HepG2 (cell line): ENCODE measurements around the gene ZNF134. TPM values are rescaled to one million over a fixed set of nuclear protein-coding genes. Genes with fewer than 3 reads are reported as not detected.
A peak's percentile ranks its signal among the peaks of the same experiment; 100 is the strongest.

Experiments
- CCDC6 ChIP-seq: sonication (generic); formaldehyde crosslinking; IDR thresholded peaks from 2 replicates; pipeline ENCODE4 v1.8.1; 2022; ENCODE audit warnings: mild to moderate bottlenecking, missing genetic modification reagents, moderate library complexity
- GABPA ChIP-seq, 2 experiments: IDR thresholded peaks; 2 replicates each; pipeline ENCODE4 v1.6.1; 2011 to 2016; ENCODE audit warnings: low read depth in 2 of 2, low read length in 1 of 2, missing biosample characterization in 1 of 2, missing genetic modification characterization in 1 of 2
- MBNL3 ChIP-seq: fragments of 250-450 bp; sonication (Bioruptor Pico); conservative IDR thresholded peaks from 2 replicates; pipeline ENCODE4 v1.8.0; 2022; ENCODE audit warnings: mild to moderate bottlenecking, inconsistent platforms
- SAFB2 ChIP-seq: sonication (generic); formaldehyde crosslinking; IDR thresholded peaks from 2 replicates; pipeline ENCODE4 v1.5.1; 2020; ENCODE audit warnings: missing genetic modification reagents, low read depth, mild to moderate bottlenecking, borderline replicate concordance
- SUZ12 ChIP-seq: fragments of 150-350 bp; IDR thresholded peaks from 2 replicates; pipeline ENCODE4 v1.6.1; 2014; ENCODE audit warnings: low read depth, low read length
- ZNF501 ChIP-seq: sonication (generic); formaldehyde crosslinking; IDR thresholded peaks from 2 replicates; pipeline ENCODE4 v1.5.1; 2020; ENCODE audit warnings: mild to moderate bottlenecking, moderate library complexity, missing genetic modification reagents
- polyA plus RNA-seq, 8 experiments: library from polyadenylated mRNA; depleted of rRNA in 3 of 8; stranded (reverse) in 7 of 8; unstranded in 1 of 8; fragments of >200 nt; fragmentation: Illumina TruSeq in 4 of 8; extraction: Trizol in 4 of 8; gene quantifications; 2 replicates each; pipeline versions ENCODE4 v1.2.1 to v1.2.3, GENCODE V29; 2011 to 2016; ENCODE audit warnings: low read depth in 4 of 8, missing spikeins in 1 of 8, mixed read lengths in 1 of 8; ENCODE audit not compliant: insufficient read depth in 1 of 8
- total RNA-seq, 5 experiments: library from RNA; depleted of rRNA; stranded (reverse); fragments of >200 nt; fragmentation: Illumina TruSeq; extraction: Trizol; gene quantifications; 2 replicates each; pipeline ENCODE4 v1.2.3, GENCODE V29; 2016; ENCODE audit warnings: low read depth in 1 of 5
- TF ChIP-seq, protein P1 (sequence below), 2 experiments: IDR thresholded peaks; 2 replicates each; pipeline ENCODE4 v1.6.1; 2011 to 2012; ENCODE audit warnings: low read length in 2 of 2, borderline replicate concordance in 1 of 2, low read depth in 1 of 2, mild to moderate bottlenecking in 1 of 2, moderate library complexity in 1 of 2
- TF ChIP-seq, protein P2 (sequence below): IDR thresholded peaks from 2 replicates; pipeline ENCODE4 v1.6.1; 2016; ENCODE audit warnings: control low read depth
- TF ChIP-seq, protein P3 (sequence below): sonication (generic); formaldehyde crosslinking; IDR thresholded peaks from 2 replicates; pipeline ENCODE4 v1.8.1; 2023; ENCODE audit warnings: missing genetic modification reagents, mild to moderate bottlenecking, borderline replicate concordance
- TF ChIP-seq, protein P4 (sequence below): sonication (generic); formaldehyde crosslinking; conservative IDR thresholded peaks from 2 replicates; pipeline ENCODE4 v1.4.0; 2020; ENCODE audit warnings: mild to moderate bottlenecking, missing genetic modification reagents, moderate library complexity
- TF ChIP-seq, protein P5 (sequence below): sonication (generic); formaldehyde crosslinking; IDR thresholded peaks from 2 replicates; pipeline ENCODE4 v1.9.0; 2021; ENCODE audit warnings: missing genetic modification reagents, mild to moderate bottlenecking, borderline replicate concordance
- TF ChIP-seq, protein P6 (sequence below), 2 experiments: sonication (generic) in 1 of 2; formaldehyde crosslinking in 1 of 2; IDR thresholded peaks; 2 replicates each; pipeline versions ENCODE4 v1.4.0 to v1.6.1; 2018 to 2020; ENCODE audit warnings: missing genetic modification reagents in 2 of 2, borderline replicate concordance in 1 of 2, low read depth in 1 of 2, mild to moderate bottlenecking in 1 of 2, missing biosample characterization in 1 of 2
- TF ChIP-seq, protein P7 (sequence below), 2 experiments: fragments of 450-650 bp in 1 of 2; sonication (generic) in 1 of 2; formaldehyde crosslinking; IDR thresholded peaks; 2 replicates each; pipeline versions ENCODE4 v1.5.0 to v1.8.0; 2020 to 2022; ENCODE audit warnings: mild to moderate bottlenecking in 1 of 2, missing genetic modification reagents in 1 of 2

Gene ZNF134
- total and polyA plus RNA-seq, 2 of the 13 experiments (the other 11 are each of a cell fraction or from before 2014, with no cell fraction given): 6.8 to 17.1 TPM

DNA sequence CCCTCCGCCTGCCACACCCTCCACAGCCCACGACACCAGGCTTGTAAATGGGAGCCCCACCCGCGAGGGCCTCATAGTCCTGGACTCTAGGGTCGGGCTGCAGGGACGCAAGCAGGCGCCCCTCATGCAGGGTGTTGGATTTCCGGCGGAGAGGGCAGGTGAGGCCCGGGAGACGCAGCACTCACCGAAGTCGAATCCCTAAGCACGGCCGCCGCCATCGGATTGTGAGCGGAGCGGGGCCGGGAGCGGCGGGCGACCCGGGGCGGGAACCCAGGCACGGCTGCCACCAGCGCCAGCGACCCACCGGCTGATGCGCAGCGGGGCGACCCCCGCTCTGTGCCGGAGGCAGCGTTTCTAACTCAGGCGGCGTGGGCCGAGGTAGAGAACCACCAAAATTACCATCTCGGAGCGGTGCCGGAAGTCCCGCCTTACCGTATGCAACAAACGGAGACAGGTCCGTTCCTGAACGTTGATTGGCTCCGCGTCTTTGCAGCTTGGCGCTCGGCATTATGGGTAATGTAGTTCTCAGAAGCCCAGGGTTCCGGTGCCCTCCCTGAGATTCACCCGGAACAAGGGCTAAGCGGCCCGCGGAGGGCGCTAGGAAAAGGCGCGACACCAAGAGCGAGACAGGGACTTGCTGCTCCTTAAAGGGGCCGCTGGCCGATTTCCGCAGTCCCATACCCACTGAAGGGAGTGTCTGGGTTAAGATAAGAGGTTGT, 35.4 kb upstream of the ZNF134 start, which contains the start of gene ZNF416 (continued):
- TF ChIP-seq, protein P1, sequence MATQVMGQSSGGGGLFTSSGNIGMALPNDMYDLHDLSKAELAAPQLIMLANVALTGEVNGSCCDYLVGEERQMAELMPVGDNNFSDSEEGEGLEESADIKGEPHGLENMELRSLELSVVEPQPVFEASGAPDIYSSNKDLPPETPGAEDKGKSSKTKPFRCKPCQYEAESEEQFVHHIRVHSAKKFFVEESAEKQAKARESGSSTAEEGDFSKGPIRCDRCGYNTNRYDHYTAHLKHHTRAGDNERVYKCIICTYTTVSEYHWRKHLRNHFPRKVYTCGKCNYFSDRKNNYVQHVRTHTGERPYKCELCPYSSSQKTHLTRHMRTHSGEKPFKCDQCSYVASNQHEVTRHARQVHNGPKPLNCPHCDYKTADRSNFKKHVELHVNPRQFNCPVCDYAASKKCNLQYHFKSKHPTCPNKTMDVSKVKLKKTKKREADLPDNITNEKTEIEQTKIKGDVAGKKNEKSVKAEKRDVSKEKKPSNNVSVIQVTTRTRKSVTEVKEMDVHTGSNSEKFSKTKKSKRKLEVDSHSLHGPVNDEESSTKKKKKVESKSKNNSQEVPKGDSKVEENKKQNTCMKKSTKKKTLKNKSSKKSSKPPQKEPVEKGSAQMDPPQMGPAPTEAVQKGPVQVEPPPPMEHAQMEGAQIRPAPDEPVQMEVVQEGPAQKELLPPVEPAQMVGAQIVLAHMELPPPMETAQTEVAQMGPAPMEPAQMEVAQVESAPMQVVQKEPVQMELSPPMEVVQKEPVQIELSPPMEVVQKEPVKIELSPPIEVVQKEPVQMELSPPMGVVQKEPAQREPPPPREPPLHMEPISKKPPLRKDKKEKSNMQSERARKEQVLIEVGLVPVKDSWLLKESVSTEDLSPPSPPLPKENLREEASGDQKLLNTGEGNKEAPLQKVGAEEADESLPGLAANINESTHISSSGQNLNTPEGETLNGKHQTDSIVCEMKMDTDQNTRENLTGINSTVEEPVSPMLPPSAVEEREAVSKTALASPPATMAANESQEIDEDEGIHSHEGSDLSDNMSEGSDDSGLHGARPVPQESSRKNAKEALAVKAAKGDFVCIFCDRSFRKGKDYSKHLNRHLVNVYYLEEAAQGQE (IDR thresholded peaks at IDR 0.05; ENCODE audit: borderline replicate concordance in 1 of 2, low read depth in 1 of 2, low read length in 2 of 2): no peak
- no peak for TF ChIP-seq SAFB2
- TF ChIP-seq, protein P2, sequence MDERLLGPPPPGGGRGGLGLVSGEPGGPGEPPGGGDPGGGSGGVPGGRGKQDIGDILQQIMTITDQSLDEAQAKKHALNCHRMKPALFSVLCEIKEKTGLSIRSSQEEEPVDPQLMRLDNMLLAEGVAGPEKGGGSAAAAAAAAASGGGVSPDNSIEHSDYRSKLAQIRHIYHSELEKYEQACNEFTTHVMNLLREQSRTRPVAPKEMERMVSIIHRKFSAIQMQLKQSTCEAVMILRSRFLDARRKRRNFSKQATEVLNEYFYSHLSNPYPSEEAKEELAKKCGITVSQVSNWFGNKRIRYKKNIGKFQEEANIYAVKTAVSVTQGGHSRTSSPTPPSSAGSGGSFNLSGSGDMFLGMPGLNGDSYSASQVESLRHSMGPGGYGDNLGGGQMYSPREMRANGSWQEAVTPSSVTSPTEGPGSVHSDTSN (CRISPR knock-in tag): peak; percentile 65; the same call in 1 of the 2 replicates
- TF ChIP-seq MBNL3 (CRISPR knock-in tag): no peak
- TF ChIP-seq, protein P3, sequence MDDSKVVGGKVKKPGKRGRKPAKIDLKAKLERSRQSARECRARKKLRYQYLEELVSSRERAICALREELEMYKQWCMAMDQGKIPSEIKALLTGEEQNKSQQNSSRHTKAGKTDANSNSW (CRISPR knock-in tag): no peak
- TF ChIP-seq ZNF501 (CRISPR knock-in tag): peak; percentile 44; the same call in 1 of the 2 replicates
- no peak for TF ChIP-seq CCDC6
- TF ChIP-seq, protein P4, sequence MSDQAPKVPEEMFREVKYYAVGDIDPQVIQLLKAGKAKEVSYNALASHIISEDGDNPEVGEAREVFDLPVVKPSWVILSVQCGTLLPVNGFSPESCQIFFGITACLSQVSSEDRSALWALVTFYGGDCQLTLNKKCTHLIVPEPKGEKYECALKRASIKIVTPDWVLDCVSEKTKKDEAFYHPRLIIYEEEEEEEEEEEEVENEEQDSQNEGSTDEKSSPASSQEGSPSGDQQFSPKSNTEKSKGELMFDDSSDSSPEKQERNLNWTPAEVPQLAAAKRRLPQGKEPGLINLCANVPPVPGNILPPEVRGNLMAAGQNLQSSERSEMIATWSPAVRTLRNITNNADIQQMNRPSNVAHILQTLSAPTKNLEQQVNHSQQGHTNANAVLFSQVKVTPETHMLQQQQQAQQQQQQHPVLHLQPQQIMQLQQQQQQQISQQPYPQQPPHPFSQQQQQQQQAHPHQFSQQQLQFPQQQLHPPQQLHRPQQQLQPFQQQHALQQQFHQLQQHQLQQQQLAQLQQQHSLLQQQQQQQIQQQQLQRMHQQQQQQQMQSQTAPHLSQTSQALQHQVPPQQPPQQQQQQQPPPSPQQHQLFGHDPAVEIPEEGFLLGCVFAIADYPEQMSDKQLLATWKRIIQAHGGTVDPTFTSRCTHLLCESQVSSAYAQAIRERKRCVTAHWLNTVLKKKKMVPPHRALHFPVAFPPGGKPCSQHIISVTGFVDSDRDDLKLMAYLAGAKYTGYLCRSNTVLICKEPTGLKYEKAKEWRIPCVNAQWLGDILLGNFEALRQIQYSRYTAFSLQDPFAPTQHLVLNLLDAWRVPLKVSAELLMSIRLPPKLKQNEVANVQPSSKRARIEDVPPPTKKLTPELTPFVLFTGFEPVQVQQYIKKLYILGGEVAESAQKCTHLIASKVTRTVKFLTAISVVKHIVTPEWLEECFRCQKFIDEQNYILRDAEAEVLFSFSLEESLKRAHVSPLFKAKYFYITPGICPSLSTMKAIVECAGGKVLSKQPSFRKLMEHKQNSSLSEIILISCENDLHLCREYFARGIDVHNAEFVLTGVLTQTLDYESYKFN (CRISPR knock-in tag): no peak
- TF ChIP-seq, protein P5, sequence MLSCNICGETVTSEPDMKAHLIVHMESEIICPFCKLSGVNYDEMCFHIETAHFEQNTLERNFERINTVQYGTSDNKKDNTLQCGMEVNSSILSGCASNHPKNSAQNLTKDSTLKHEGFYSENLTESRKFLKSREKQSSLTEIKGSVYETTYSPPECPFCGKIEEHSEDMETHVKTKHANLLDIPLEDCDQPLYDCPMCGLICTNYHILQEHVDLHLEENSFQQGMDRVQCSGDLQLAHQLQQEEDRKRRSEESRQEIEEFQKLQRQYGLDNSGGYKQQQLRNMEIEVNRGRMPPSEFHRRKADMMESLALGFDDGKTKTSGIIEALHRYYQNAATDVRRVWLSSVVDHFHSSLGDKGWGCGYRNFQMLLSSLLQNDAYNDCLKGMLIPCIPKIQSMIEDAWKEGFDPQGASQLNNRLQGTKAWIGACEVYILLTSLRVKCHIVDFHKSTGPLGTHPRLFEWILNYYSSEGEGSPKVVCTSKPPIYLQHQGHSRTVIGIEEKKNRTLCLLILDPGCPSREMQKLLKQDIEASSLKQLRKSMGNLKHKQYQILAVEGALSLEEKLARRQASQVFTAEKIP (CRISPR knock-in tag): no peak
- TF ChIP-seq GABPA (IDR thresholded peaks at IDR 0.05; ENCODE audit: low read depth, low read length): peak; percentile 87
- peak; percentile 96 for TF ChIP-seq GABPA (CRISPR knock-in tag; IDR thresholded peaks at IDR 0.05; ENCODE audit: low read depth)
- TF ChIP-seq, protein P6, sequence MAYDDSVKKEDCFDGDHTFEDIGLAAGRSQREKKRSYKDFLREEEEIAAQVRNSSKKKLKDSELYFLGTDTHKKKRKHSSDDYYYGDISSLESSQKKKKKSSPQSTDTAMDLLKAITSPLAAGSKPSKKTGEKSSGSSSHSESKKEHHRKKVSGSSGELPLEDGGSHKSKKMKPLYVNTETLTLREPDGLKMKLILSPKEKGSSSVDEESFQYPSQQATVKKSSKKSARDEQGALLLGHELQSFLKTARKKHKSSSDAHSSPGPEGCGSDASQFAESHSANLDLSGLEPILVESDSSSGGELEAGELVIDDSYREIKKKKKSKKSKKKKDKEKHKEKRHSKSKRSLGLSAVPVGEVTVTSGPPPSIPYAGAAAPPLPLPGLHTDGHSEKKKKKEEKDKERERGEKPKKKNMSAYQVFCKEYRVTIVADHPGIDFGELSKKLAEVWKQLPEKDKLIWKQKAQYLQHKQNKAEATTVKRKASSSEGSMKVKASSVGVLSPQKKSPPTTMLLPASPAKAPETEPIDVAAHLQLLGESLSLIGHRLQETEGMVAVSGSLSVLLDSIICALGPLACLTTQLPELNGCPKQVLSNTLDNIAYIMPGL (CRISPR knock-in tag; IDR thresholded peaks at IDR 0.05; ENCODE audit: borderline replicate concordance in 1 of 2, low read depth in 1 of 2): peak; percentile 68 to 84; a peak in 3 of 4 replicates
- TF ChIP-seq, protein P7, sequence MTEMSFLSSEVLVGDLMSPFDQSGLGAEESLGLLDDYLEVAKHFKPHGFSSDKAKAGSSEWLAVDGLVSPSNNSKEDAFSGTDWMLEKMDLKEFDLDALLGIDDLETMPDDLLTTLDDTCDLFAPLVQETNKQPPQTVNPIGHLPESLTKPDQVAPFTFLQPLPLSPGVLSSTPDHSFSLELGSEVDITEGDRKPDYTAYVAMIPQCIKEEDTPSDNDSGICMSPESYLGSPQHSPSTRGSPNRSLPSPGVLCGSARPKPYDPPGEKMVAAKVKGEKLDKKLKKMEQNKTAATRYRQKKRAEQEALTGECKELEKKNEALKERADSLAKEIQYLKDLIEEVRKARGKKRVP (CRISPR knock-in tag; IDR thresholded peaks at IDR 0.05): no peak
- peak; percentile 73 for TF ChIP-seq SUZ12
